ENCODE measurements around the gene DNAJB6. TPM values are rescaled to one million over a fixed set of nuclear protein-coding genes. Genes with fewer than 3 reads are reported as not detected.

DNAJB6 gene
- total RNA-seq, 1 donor from 2014 or later: 97.2 TPM

DNA sequence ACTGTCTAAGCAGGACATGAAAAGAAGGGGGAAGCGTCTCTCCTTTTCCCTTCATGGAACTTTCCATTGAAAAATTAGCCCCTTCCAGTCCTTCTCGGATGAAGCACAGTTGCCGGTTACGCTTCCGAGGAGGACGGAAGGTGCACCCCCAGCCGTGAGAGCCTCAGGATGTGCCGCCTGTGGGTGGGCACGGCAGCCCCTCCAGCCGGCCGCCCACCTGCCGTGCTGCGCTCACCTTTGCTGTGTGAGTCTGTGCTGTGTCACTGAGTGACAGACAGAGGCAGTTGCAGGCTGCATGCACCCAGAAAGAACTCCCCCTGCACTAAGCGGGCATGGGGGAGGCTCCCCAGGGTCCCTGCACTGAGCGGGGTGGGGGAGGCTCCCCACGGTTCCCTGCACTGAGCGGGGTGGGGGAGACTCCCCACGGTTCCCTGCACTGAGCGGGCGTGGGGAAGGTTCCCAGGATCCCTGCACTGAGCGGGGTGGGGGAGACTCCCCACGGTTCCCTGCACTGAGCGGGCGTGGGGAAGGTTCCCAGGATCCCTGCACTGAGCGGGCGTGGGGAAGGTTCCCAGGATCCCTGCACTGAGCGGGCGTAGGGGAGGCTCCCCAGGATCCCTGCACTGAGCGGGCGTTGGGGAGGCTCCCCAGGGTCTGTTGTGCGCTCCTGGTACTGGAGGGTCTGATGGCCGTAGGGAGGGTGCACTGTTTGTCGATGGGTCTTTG is 74.2 kb downstream of the DNAJB6 start:
- DNase-seq (ENCODE audit: extremely low spot score, unreplicated experiment): no peak
- H3K36me3 Mint-ChIP-seq: peaks cover 12% of the 10 kb centered on the region
- TF ChIP-seq, protein P1, sequence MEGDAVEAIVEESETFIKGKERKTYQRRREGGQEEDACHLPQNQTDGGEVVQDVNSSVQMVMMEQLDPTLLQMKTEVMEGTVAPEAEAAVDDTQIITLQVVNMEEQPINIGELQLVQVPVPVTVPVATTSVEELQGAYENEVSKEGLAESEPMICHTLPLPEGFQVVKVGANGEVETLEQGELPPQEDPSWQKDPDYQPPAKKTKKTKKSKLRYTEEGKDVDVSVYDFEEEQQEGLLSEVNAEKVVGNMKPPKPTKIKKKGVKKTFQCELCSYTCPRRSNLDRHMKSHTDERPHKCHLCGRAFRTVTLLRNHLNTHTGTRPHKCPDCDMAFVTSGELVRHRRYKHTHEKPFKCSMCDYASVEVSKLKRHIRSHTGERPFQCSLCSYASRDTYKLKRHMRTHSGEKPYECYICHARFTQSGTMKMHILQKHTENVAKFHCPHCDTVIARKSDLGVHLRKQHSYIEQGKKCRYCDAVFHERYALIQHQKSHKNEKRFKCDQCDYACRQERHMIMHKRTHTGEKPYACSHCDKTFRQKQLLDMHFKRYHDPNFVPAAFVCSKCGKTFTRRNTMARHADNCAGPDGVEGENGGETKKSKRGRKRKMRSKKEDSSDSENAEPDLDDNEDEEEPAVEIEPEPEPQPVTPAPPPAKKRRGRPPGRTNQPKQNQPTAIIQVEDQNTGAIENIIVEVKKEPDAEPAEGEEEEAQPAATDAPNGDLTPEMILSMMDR (conservative IDR thresholded peaks at IDR 0.05): no peak
- H3K27me3 Mint-ChIP-seq: no peaks in the 10 kb centered on the region
- no peak overlapping the region for H3K4me3 Mint-ChIP-seq
- no peak overlapping the region for H3K27ac Mint-ChIP-seq
- H3K9me3 Mint-ChIP-seq: no peaks in the 10 kb centered on the region
- H3K4me1 Mint-ChIP-seq (ENCODE audit: unreplicated experiment): no peaks in the 10 kb centered on the region

DNA sequence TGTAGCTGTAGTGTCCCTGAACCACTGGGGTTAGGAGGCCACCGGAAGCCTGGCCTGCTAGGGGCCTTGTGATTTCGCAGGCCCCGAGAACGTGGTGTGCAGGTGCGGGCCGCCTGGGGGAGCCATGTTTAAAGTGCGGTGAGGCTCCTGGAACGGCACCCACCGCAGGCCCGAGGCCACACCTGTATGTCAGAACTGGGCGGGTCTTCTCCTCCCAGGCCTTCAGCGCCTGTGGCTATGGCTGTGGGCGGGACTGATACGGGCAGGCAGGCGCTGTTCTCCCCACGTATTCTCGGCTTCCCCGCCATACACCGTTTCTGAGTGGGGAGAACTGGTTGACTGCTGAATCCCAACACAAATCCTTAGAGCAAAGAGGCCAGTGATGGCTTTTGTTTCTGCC is 74.8 kb downstream of the DNAJB6 start:
- DNase-seq (ENCODE audit: extremely low spot score, unreplicated experiment): no peak
- H3K4me1 Mint-ChIP-seq (ENCODE audit: unreplicated experiment): no peaks in the 10 kb centered on the region
- no peak overlapping the region for H3K27ac Mint-ChIP-seq
- H3K4me3 Mint-ChIP-seq: no peak overlapping the region
- no peaks in the 10 kb centered on the region for H3K9me3 Mint-ChIP-seq
- H3K27me3 Mint-ChIP-seq: no peaks in the 10 kb centered on the region
- TF ChIP-seq, protein P1 (conservative IDR thresholded peaks at IDR 0.05): no peak
- H3K36me3 Mint-ChIP-seq: peaks cover 15% of the 10 kb centered on the region

DNA sequence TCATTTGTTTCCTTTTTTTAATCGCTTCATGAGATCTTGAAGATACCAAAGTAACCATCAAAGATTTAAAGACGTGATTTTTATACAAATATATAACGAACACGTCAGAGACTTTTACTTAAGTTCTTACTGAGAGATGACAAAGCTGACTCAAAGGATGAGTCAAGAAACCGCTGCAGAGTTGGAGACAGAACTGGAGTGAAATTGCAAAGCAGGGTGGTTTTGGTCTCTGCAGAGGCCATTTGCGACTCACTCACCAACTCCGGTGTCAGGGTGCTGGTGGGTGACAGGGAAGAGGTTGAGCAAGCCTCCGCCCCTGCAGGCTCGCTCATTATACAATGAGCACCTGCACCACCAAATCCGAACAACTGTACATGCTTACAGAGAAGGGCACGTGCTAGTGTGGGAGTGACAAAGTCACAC is 75.2 kb downstream of the DNAJB6 start:
- TF ChIP-seq, protein P1 (conservative IDR thresholded peaks at IDR 0.05): no peak
- Mint-ChIP-seq H3K36me3 (peaks cover 18% of the 10 kb centered on the region), H3K27ac (no peak overlapping the region), H3K9me3 (no peaks in the 10 kb centered on the region), H3K4me3 (no peak overlapping the region), H3K4me1 (ENCODE audit: unreplicated experiment) (no peaks in the 10 kb centered on the region), H3K27me3 (no peaks in the 10 kb centered on the region)
- no peak for DNase-seq (ENCODE audit: extremely low spot score, unreplicated experiment)

DNA sequence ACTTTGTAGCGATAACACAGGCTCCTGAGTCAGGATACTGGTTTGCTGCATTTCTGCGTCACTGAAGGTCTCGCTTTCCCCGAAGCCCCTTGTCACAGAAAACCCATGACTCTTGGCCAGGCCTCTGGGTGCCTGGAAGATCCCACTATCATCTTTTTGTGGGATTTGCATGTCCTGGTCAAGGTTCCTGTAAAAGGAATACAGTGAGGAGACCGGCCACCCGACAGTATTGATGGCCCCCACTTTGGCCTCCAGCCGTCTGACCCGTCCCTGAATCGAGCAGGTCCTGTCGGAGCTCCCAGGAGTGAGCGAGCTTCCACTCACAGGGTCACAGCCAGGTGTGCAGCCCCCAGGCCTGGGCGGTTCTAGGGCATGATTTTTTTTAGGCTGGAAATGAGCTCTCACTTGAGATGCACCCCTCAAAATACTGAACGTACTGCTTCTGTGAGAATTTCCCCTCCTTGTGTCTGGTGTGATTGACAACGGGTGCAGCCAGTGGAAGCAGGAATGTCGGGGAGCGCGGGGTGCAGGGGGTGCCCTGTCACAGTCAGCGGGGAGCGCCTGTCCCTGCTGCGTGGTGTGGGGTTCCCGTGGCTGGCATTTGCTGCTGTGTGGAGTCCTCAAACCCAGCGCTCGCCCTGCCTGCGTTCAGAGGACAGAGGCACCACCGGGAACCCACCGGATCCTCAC is 75.8 kb downstream of the DNAJB6 start:
- Mint-ChIP-seq H3K4me1 (ENCODE audit: unreplicated experiment) (no peaks in the 10 kb centered on the region), H3K9me3 (no peaks in the 10 kb centered on the region), H3K36me3 (peaks cover 19% of the 10 kb centered on the region), H3K27ac (no peak overlapping the region), H3K4me3 (no peak overlapping the region), H3K27me3 (no peaks in the 10 kb centered on the region)
- TF ChIP-seq, protein P1 (conservative IDR thresholded peaks at IDR 0.05): no peak
- DNase-seq (ENCODE audit: extremely low spot score, unreplicated experiment): no peak

DNA sequence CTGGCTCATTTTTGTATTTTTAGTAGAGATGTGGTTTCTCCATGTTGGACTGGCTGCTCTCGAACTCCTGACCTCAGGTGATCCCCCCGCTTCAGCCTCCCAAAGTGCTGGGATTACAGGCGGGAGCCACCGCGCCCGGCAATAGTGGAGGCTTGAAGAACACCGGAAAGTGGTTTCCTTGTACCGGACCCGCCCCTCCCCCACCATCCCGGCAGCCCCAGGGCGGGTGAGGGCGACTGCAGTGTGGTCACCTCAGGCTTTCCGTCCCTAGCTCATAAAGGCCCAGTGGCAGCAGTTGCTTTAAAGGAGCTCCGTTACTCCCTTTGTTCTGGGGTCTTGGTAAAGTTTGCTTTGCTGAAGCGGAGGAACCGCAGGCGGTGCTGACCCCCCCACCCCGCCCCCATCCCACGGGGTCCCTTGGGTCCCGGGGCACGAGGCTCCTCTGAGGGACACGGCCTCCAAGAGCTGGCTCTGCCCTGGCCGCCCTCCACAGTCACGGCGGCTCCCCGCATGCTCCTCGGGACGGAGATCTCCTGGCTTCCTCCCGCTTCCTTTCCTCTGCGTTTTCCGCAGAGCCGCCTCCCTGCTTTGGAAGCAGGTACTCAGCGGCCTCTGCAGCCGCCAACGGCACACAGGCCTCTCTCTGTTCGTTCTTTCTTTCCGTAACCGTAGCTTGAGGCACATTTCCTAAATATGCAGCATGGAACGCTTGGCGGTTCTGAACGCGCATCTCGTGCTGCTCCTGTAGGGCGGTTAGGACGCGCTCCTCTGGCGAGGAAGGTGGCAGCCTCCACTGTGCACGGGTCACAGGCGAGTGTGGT is 77.3 kb downstream of the DNAJB6 start:
- no peaks in the 10 kb centered on the region for H3K9me3 Mint-ChIP-seq
- TF ChIP-seq, protein P1 (conservative IDR thresholded peaks at IDR 0.05): no peak
- H3K27ac Mint-ChIP-seq: no peak overlapping the region
- no peak for DNase-seq (ENCODE audit: extremely low spot score, unreplicated experiment)
- no peaks in the 10 kb centered on the region for H3K27me3 Mint-ChIP-seq
- no peaks in the 10 kb centered on the region for H3K4me1 Mint-ChIP-seq (ENCODE audit: unreplicated experiment)
- peaks cover 19% of the 10 kb centered on the region for H3K36me3 Mint-ChIP-seq
- no peak overlapping the region for H3K4me3 Mint-ChIP-seq
